ENCODE measurements around the gene CFAP46. TPM values are rescaled to one million over a fixed set of nuclear protein-coding genes. Genes with fewer than 3 reads are reported as not detected.

Gene CFAP46
- total and polyA plus RNA-seq, 2 experiments from 2014 or later, result 3.1 to 5.4 TPM

DNA sequence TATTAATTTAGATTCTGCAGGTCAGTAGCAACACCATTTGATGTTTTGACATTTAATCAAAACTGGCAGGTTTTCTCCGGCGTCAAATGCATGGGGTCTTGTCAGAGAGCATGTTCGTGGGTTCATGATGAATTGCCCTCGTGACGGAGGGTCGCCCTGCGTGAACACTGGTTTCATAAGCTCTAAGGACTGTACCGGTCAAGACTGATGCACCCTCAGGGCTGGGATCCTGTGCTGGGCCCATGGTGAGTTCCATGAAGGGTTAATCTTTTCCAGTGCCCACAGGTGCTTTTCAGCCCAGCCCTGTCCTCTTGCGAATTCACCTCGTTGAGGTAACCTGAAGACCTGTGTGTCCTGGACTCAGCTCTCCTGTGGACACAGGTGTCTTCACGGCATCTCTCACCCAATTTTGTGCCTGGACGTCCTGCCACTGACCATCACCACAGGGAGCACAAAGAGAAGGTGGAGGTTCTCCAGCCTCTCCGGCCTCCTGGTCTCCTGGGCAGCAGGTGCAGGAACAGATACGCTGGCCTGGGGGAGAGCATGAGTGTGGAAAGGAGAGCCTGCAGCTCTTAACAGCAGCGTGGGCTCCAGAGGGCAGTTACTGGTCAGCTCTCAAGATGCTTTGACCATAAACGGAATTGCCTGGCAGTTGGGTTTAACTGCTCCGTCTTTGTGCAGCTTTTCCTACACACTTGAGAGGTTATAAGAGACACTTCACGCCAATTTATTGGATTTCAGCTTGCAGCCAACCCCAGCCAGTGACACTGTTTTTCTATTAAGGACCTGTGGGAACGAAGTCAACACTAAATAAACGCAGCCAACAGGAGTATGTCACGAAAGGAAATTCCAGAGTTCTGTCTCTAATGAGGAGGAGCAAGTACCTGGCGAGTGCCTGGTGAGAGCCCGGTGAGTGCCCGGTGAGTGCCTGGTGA is 37.4 kb upstream of the CFAP46 start:
- Mint-ChIP-seq H3K36me3 (ENCODE audit: low read depth) (no peaks in the 10 kb centered on the region), H3K27me3 (ENCODE audit: insufficient read depth, low read depth, poor library complexity) (peaks cover 11% of the 10 kb centered on the region), H3K9me3 (no peaks in the 10 kb centered on the region), H3K27ac (no peak overlapping the region), H3K4me3 (no peak overlapping the region), H3K4me1 (peaks cover 9% of the 10 kb centered on the region)
- Histone ChIP-seq H3K27me3 (ENCODE audit: insufficient read depth) (no peaks in the 10 kb centered on the region), H2AFZ (no peak overlapping the region), H3F3A (replicated peaks; ENCODE audit: low read depth) (no peaks in the 10 kb centered on the region), H3K4me3 (no peak overlapping the region), H4K20me1 (replicated peaks; ENCODE audit: insufficient read depth) (no peaks in the 10 kb centered on the region), H3K36me3 (ENCODE audit: insufficient read depth) (no peaks in the 10 kb centered on the region), H3K4me2 (no peak overlapping the region), H3K79me2 (replicated peaks; ENCODE audit: insufficient read depth) (no peaks in the 10 kb centered on the region), H3K9me2 (ENCODE audit: insufficient read depth) (no peaks in the 10 kb centered on the region), H3K4me1 (ENCODE audit: insufficient read depth) (no peaks in the 10 kb centered on the region), H3K27ac (ENCODE audit: low read depth) (no peak overlapping the region)
- ATAC-seq (no peak), DNase-seq (ENCODE audit: low spot score) (no peak)
- TF ChIP-seq ZNF114 (CRISPR knock-in tag; IDR thresholded peaks at IDR 0.05), result no peak
- no peak for TF ChIP-seq CREB1 (CRISPR knock-in tag; IDR thresholded peaks at IDR 0.05; ENCODE audit: low read depth)
- no peak for TF ChIP-seq ZNF331 (CRISPR knock-in tag; IDR thresholded peaks at IDR 0.05; ENCODE audit: low read depth)
- no peak for TF ChIP-seq POLR2AphosphoS5 (IDR thresholded peaks at IDR 0.05; ENCODE audit: low read depth)

DNA sequence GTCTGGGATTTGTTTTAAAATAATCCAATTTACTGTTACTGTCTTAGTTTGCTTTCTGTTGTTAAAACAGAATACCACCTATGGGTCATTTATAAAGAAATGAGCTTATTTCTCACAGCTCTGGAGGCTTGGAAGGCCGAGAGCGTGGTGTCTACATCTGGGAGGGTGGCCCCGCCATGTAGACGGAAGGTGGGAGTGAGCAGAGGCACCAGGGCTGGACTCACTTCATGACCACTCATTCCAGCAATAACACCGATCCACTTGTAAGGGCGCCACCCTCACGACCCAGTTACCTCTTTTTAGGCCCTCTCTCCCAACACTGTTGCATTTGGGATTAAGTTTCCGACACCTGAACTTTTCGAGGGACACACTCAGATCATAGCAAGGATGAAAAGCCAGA is 36.2 kb upstream of the CFAP46 start:
- Histone ChIP-seq H3K4me2 (no peak overlapping the region), H3K27ac (ENCODE audit: low read depth) (no peak overlapping the region), H3K4me3 (no peak overlapping the region), H4K20me1 (replicated peaks; ENCODE audit: insufficient read depth) (no peaks in the 10 kb centered on the region), H3K9me2 (ENCODE audit: insufficient read depth) (no peaks in the 10 kb centered on the region), H3K79me2 (replicated peaks; ENCODE audit: insufficient read depth) (no peaks in the 10 kb centered on the region), H3K27me3 (ENCODE audit: insufficient read depth) (no peaks in the 10 kb centered on the region), H3K4me1 (ENCODE audit: insufficient read depth) (no peaks in the 10 kb centered on the region), H3K36me3 (ENCODE audit: insufficient read depth) (no peaks in the 10 kb centered on the region), H3F3A (replicated peaks; ENCODE audit: low read depth) (no peaks in the 10 kb centered on the region), H2AFZ (no peak overlapping the region)
- no peaks in the 10 kb centered on the region for H3K9me3 Mint-ChIP-seq
- H3K4me1 Mint-ChIP-seq, result peaks cover 6% of the 10 kb centered on the region; the same call in 1 of the 3 replicates
- TF ChIP-seq STAT1 (IDR thresholded peaks at IDR 0.05; ENCODE audit: unreplicated experiment) (no peak), JUNB (IDR thresholded peaks at IDR 0.05; ENCODE audit: unreplicated experiment) (no peak), ZNF114 (CRISPR knock-in tag; IDR thresholded peaks at IDR 0.05) (no peak), EZH2phosphoT487 (IDR thresholded peaks at IDR 0.05; ENCODE audit: unreplicated experiment) (no peak)
- TF ChIP-seq, protein P1, sequence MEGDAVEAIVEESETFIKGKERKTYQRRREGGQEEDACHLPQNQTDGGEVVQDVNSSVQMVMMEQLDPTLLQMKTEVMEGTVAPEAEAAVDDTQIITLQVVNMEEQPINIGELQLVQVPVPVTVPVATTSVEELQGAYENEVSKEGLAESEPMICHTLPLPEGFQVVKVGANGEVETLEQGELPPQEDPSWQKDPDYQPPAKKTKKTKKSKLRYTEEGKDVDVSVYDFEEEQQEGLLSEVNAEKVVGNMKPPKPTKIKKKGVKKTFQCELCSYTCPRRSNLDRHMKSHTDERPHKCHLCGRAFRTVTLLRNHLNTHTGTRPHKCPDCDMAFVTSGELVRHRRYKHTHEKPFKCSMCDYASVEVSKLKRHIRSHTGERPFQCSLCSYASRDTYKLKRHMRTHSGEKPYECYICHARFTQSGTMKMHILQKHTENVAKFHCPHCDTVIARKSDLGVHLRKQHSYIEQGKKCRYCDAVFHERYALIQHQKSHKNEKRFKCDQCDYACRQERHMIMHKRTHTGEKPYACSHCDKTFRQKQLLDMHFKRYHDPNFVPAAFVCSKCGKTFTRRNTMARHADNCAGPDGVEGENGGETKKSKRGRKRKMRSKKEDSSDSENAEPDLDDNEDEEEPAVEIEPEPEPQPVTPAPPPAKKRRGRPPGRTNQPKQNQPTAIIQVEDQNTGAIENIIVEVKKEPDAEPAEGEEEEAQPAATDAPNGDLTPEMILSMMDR (conservative IDR thresholded peaks at IDR 0.05; ENCODE audit: low read depth in 2 of 2), result no peak
- DNase-seq (ENCODE audit: low spot score) (no peak), ATAC-seq (no peak)
- peaks cover 4% of the 10 kb centered on the region for H3K27me3 Mint-ChIP-seq (ENCODE audit: insufficient read depth, low read depth, poor library complexity)
- H3K4me3 Mint-ChIP-seq, result no peak overlapping the region
- no peak overlapping the region for H3K27ac Mint-ChIP-seq
- no peaks in the 10 kb centered on the region for H3K36me3 Mint-ChIP-seq (ENCODE audit: low read depth)
